ENCODE measurements around the gene DPP10.
"Not testable (repeated sequence)": the region's sequence is repeated elsewhere in the genome, so short reads cannot be mapped to it uniquely, and the experiment has no call there.

The DPP10 gene

GRCh38 chr2:114748175-114748574, 305.7 kb downstream of the DPP10 start:
- not testable (repeated sequence) for DNase-seq; H3K4me3 Mint-ChIP-seq; H3K4me1 Mint-ChIP-seq; H3K27me3 Mint-ChIP-seq; H3K27ac Mint-ChIP-seq; ATAC-seq; H3K36me3 Mint-ChIP-seq (ENCODE audit: low read depth); H3K9me3 Mint-ChIP-seq

- no peaks in the 10 kb centered on the region for H3K27me3 Mint-ChIP-seq
- no peaks in the 10 kb centered on the region for H3K4me1 Mint-ChIP-seq
- no peaks in the 10 kb centered on the region for H3K9me3 Mint-ChIP-seq
- H3K36me3 Mint-ChIP-seq (ENCODE audit: low read depth): no peaks in the 10 kb centered on the region
- no peak overlapping the region for H3K27ac Mint-ChIP-seq
- ATAC-seq (no peak), DNase-seq (no peak)
- H3K4me3 Mint-ChIP-seq: no peak overlapping the region
Observed at GRCh38 chr2:114752425-114752824, 310.0 kb downstream of the DPP10 start.

- Mint-ChIP-seq H3K4me3 (no peak overlapping the region), H3K27ac (no peak overlapping the region), H3K9me3 (no peaks in the 10 kb centered on the region), H3K27me3 (no peaks in the 10 kb centered on the region), H3K4me1 (no peaks in the 10 kb centered on the region), H3K36me3 (ENCODE audit: low read depth) (no peaks in the 10 kb centered on the region)
- DNase-seq (no peak), ATAC-seq (no peak)
Observed at GRCh38 chr2:114753145-114753544, 310.7 kb downstream of the DPP10 start.

GRCh38 chr2:114754907-114755563, 312.6 kb downstream of the DPP10 start:
- H3K27me3 Mint-ChIP-seq: no peaks in the 10 kb centered on the region
- DNase-seq (no peak), ATAC-seq (no peak)
- no peak overlapping the region for H3K27ac Mint-ChIP-seq
- no peaks in the 10 kb centered on the region for H3K4me1 Mint-ChIP-seq
- no peaks in the 10 kb centered on the region for H3K9me3 Mint-ChIP-seq
- no peaks in the 10 kb centered on the region for H3K36me3 Mint-ChIP-seq (ENCODE audit: low read depth)
- H3K4me3 Mint-ChIP-seq: no peak overlapping the region

DNA sequence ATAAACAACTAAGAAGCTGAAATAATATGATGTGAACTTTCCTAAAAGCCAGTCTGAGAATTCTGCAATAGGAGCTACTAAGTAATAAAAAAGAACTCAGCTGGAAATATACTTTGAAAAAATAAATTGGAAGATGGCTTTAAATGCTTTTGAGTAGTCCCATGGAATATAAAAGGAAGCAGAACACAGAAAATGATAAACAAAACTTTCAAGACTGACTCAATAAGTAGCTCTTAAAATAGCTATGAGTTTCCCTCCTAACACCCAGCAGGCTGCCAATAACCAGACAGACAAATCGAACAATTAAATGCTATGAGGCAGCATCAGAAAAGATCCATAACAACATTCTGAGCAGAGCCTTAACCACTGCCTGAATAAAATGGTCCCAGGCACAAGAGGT, 319.9 kb downstream of the DPP10 start:
- Mint-ChIP-seq H3K9me3 (no peaks in the 10 kb centered on the region), H3K36me3 (ENCODE audit: low read depth) (no peaks in the 10 kb centered on the region), H3K4me1 (no peaks in the 10 kb centered on the region), H3K4me3 (no peak overlapping the region), H3K27ac (no peak overlapping the region), H3K27me3 (no peaks in the 10 kb centered on the region)
- ATAC-seq (no peak), DNase-seq (no peak)

GRCh38 chr2:114762986-114763385, 320.5 kb downstream of the DPP10 start:
- no peaks in the 10 kb centered on the region for H3K27me3 Mint-ChIP-seq
- no peaks in the 10 kb centered on the region for H3K4me1 Mint-ChIP-seq
- H3K27ac Mint-ChIP-seq: no peak overlapping the region
- no peaks in the 10 kb centered on the region for H3K9me3 Mint-ChIP-seq
- no peaks in the 10 kb centered on the region for H3K36me3 Mint-ChIP-seq (ENCODE audit: low read depth)
- DNase-seq (no peak), ATAC-seq (no peak)
- H3K4me3 Mint-ChIP-seq: no peak overlapping the region

- no peak for ATAC-seq
- no peak for DNase-seq
- no peaks in the 10 kb centered on the region for H3K4me1 Mint-ChIP-seq
- no peaks in the 10 kb centered on the region for H3K9me3 Mint-ChIP-seq
- H3K27ac Mint-ChIP-seq: no peak overlapping the region
- H3K27me3 Mint-ChIP-seq: no peaks in the 10 kb centered on the region
- no peak overlapping the region for H3K4me3 Mint-ChIP-seq
- H3K36me3 Mint-ChIP-seq (ENCODE audit: low read depth): no peaks in the 10 kb centered on the region
Observed at GRCh38 chr2:114769110-114769509, 326.7 kb downstream of the DPP10 start.

DNA sequence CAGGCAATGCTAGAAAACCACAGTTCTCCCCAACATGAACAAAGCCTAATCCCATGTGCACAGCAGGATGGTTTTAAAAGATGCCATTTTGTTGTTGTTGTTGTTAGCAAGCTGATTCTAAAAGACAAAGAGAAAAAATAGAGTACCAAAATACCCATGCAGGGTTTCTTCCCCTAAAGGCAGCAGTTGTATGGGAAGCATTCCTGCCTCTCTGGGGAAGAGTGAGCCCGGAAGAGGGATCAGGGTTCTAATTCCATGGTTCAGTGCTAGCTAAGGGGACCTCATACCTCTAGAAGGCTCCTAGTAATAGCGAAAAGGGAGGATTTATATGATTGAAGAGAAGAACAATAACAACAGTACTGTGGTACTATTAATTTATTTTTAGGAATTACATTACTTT, 327.6 kb downstream of the DPP10 start:
- H3K4me1 Mint-ChIP-seq: no peaks in the 10 kb centered on the region
- H3K27me3 Mint-ChIP-seq: no peaks in the 10 kb centered on the region
- no peak for ATAC-seq
- H3K9me3 Mint-ChIP-seq: no peaks in the 10 kb centered on the region
- H3K36me3 Mint-ChIP-seq (ENCODE audit: low read depth): no peaks in the 10 kb centered on the region
- H3K27ac Mint-ChIP-seq: no peak overlapping the region
- no peak for DNase-seq
- no peak overlapping the region for H3K4me3 Mint-ChIP-seq

- Mint-ChIP-seq H3K27ac (no peak overlapping the region), H3K27me3 (no peaks in the 10 kb centered on the region), H3K9me3 (no peaks in the 10 kb centered on the region), H3K4me3 (no peak overlapping the region), H3K36me3 (ENCODE audit: low read depth) (no peaks in the 10 kb centered on the region), H3K4me1 (no peaks in the 10 kb centered on the region)
- ATAC-seq (no peak), DNase-seq (no peak)
Observed at GRCh38 chr2:114784046-114784445, 341.6 kb downstream of the DPP10 start.

- ATAC-seq (no peak), DNase-seq (no peak)
- Mint-ChIP-seq H3K4me3 (no peak overlapping the region), H3K27ac (no peak overlapping the region), H3K27me3 (no peaks in the 10 kb centered on the region), H3K4me1 (no peaks in the 10 kb centered on the region), H3K9me3 (no peaks in the 10 kb centered on the region), H3K36me3 (ENCODE audit: low read depth) (no peaks in the 10 kb centered on the region)
Observed at GRCh38 chr2:114784890-114785583, 342.6 kb downstream of the DPP10 start.

DNA sequence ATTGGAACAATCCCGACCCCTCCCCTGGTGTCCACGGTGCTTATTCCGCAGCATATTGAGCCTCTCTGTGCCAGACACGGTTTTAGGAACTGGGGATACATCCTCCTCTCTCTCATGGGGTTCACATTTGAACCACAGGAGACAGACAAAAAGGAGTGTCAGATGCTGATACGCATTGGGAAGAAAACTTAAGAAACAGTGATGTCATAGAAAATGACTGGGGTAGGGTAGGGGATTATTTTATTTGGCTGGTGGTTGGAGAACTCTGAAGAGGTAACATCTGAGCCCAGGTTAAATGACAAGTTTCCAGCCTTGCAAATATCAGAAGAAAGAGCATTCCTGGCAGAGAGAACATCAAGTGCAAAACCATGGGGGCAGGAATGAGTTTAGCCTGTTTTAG, 344.5 kb downstream of the DPP10 start:
- Mint-ChIP-seq H3K9me3 (no peaks in the 10 kb centered on the region), H3K27ac (no peak overlapping the region), H3K36me3 (ENCODE audit: low read depth) (no peaks in the 10 kb centered on the region), H3K27me3 (no peaks in the 10 kb centered on the region), H3K4me3 (no peak overlapping the region), H3K4me1 (no peaks in the 10 kb centered on the region)
- ATAC-seq (no peak), DNase-seq (no peak)

DNA sequence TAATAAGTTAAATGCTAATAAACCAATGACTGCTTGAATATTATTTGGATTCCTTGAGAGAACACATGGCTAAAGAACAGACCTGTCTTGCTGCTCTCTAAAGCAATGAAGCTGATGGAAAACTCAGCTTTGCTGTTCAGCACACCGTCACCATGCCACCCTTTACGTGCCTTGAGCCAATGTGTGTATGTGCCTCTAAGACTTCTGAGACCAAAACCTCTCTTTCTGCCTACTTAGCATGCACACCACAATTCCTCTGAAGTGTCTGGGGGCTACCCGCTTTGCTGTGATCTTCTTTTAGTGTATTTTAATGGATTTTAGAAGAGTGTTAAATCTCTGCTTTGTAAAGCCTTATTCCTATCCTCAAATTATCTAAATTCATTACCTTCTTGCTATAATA, 345.0 kb downstream of the DPP10 start:
- Mint-ChIP-seq H3K27ac (no peak overlapping the region), H3K4me3 (no peak overlapping the region), H3K27me3 (no peaks in the 10 kb centered on the region), H3K9me3 (no peaks in the 10 kb centered on the region), H3K36me3 (ENCODE audit: low read depth) (no peaks in the 10 kb centered on the region), H3K4me1 (no peaks in the 10 kb centered on the region)
- no peak for DNase-seq
- no peak for ATAC-seq

- ATAC-seq (no peak), DNase-seq (no peak)
- no peak overlapping the region for H3K4me3 Mint-ChIP-seq
- H3K27ac Mint-ChIP-seq: no peak overlapping the region
- no peaks in the 10 kb centered on the region for H3K9me3 Mint-ChIP-seq
- no peaks in the 10 kb centered on the region for H3K4me1 Mint-ChIP-seq
- no peaks in the 10 kb centered on the region for H3K36me3 Mint-ChIP-seq (ENCODE audit: low read depth)
- no peaks in the 10 kb centered on the region for H3K27me3 Mint-ChIP-seq
Observed at GRCh38 chr2:114789989-114790388, 347.5 kb downstream of the DPP10 start.

- no peak overlapping the region for H3K27ac Mint-ChIP-seq
- ATAC-seq (no peak), DNase-seq (no peak)
- no peak overlapping the region for H3K4me3 Mint-ChIP-seq
- no peaks in the 10 kb centered on the region for H3K27me3 Mint-ChIP-seq
- no peaks in the 10 kb centered on the region for H3K36me3 Mint-ChIP-seq (ENCODE audit: low read depth)
- no peaks in the 10 kb centered on the region for H3K9me3 Mint-ChIP-seq
- no peaks in the 10 kb centered on the region for H3K4me1 Mint-ChIP-seq
Observed at GRCh38 chr2:114797540-114797939, 355.1 kb downstream of the DPP10 start.

- DNase-seq (no peak), ATAC-seq (no peak)
- no peak overlapping the region for H3K27ac Mint-ChIP-seq
- no peaks in the 10 kb centered on the region for H3K36me3 Mint-ChIP-seq (ENCODE audit: low read depth)
- no peak overlapping the region for H3K4me3 Mint-ChIP-seq
- no peaks in the 10 kb centered on the region for H3K9me3 Mint-ChIP-seq
- H3K27me3 Mint-ChIP-seq: no peaks in the 10 kb centered on the region
- H3K4me1 Mint-ChIP-seq: no peaks in the 10 kb centered on the region
Observed at GRCh38 chr2:114797942-114798341, 355.5 kb downstream of the DPP10 start.

DNA sequence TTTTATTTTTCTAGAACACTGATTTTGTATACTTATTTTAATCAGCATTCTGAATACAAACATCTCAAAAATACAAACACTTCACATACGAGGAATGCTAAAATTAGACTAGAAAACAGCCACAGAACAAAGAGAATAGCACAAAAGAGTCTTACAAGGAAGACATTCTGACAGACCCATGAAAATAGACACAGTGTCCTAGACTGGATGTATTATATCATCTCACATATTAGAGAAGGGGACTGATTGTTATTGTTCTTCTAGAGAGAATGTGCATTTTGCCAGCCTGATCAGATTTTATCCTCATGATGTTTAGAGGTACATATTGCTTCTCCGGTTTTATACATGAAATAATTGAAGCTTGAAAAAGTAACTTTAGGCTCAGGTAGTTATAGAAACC, 357.9 kb downstream of the DPP10 start:
- Mint-ChIP-seq H3K4me1 (no peaks in the 10 kb centered on the region), H3K27me3 (no peaks in the 10 kb centered on the region), H3K27ac (no peak overlapping the region), H3K9me3 (peaks cover 4% of the 10 kb centered on the region), H3K36me3 (ENCODE audit: low read depth) (no peaks in the 10 kb centered on the region), H3K4me3 (no peak overlapping the region)
- ATAC-seq (no peak), DNase-seq (no peak)
